ENCODE data around the gene NUDT8.

- TF ChIP-seq, protein P1, sequence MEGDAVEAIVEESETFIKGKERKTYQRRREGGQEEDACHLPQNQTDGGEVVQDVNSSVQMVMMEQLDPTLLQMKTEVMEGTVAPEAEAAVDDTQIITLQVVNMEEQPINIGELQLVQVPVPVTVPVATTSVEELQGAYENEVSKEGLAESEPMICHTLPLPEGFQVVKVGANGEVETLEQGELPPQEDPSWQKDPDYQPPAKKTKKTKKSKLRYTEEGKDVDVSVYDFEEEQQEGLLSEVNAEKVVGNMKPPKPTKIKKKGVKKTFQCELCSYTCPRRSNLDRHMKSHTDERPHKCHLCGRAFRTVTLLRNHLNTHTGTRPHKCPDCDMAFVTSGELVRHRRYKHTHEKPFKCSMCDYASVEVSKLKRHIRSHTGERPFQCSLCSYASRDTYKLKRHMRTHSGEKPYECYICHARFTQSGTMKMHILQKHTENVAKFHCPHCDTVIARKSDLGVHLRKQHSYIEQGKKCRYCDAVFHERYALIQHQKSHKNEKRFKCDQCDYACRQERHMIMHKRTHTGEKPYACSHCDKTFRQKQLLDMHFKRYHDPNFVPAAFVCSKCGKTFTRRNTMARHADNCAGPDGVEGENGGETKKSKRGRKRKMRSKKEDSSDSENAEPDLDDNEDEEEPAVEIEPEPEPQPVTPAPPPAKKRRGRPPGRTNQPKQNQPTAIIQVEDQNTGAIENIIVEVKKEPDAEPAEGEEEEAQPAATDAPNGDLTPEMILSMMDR (IDR thresholded peaks at IDR 0.05; ENCODE audit: poor library complexity) = no peak
- TF ChIP-seq EZH2 (IDR thresholded peaks at IDR 0.05; ENCODE audit: borderline replicate concordance) (no peak), EZH2phosphoT487 (IDR thresholded peaks at IDR 0.05; ENCODE audit: low read depth, severe bottlenecking, unreplicated experiment) (no peak)
Measured at GRCh38 chr11:67668192-67668551, 38.4 kb upstream of the NUDT8 start.

All from hepatocyte (in vitro differentiated cells).